Measurements from ENCODE around the gene AHSP.

DNA sequence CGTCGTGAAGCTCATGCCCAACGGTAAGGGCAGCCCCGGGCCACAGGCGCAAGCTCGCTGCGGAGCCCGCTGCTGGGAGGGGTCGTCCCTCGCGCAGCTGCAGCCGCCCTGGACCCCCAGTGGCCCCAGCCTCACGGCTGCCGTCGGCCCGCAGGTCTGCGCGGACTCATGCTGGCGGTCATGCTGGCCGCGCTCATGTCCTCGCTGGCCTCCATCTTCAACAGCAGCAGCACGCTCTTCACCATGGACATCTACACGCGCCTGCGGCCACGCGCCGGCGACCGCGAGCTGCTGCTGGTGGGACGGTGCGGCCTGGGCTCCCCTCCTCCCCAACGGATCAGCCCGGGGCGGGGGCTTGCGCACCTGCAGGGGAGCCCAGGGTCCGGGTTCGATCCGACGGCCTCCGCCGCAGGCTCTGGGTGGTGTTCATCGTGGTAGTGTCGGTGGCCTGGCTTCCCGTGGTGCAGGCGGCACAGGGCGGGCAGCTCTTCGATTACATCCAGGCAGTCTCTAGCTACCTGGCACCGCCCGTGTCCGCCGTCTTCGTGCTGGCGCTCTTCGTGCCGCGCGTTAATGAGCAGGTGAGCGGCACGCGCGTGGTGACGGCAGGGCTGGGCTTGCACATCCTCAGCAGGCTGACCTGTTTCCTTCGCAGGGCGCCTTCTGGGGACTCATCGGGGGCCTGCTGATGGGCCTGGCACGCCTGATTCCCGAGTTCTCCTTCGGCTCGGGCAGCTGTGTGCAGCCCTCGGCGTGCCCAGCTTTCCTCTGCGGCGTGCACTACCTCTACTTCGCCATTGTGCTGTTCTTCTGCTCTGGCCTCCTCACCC is 39.0 kb upstream of the AHSP start:
- TF ChIP-seq CTCF (IDR thresholded peaks at IDR 0.05) (no peak), POLR2AphosphoS5 (IDR thresholded peaks at IDR 0.05) (no peak), EP300 (IDR thresholded peaks at IDR 0.05) (no peak), POLR2A (IDR thresholded peaks at IDR 0.05; ENCODE audit: low read depth) (no peak)

Measured in esophagus muscularis mucosa (tissue), 4 donors.